Caco-2 (cell line): Measurements from ENCODE around the gene UXS1. TPM values are rescaled to one million over a fixed set of nuclear protein-coding genes. Genes with fewer than 3 reads are reported as not detected.
"Not testable (repeated sequence)": the region's sequence is repeated elsewhere in the genome, so short reads cannot be mapped to it uniquely, and the experiment has no call there.

Experiments used
- BruUV-seq: library from RNA; stranded (reverse); fragments of 400-500 nt; replicated peaks from 2 replicates; lab custom pipeline; 2021; lab: Mats Ljungman, UMichigan
- CTCF ChIA-PET: fragments of 300-600 bp; sonication (Branson Sonifier 250); formaldehyde crosslinking; loops from one replicate; lab custom pipeline; 2022; ENCODE audit warnings: antibody characterized with exemption; lab: Charles Lee
- POLR2A ChIA-PET: fragments of 300-600 bp; sonication (Branson Sonifier 250); formaldehyde crosslinking; loops from one replicate; lab custom pipeline; 2022; ENCODE audit warnings: antibody characterized with exemption; lab: Charles Lee
- DNase-seq, 2 experiments: peaks; one replicate each; pipeline versions ENCODE4 v3.0.0 to v3.0.0-alpha.2; 2020 to 2022
- H3K27me3 ChIP-seq: replicated peaks from 2 replicates; pipeline ENCODE4 v1.6.0; 2011; ENCODE audit warnings: low read length; ENCODE audit not compliant: control insufficient read depth, insufficient read depth
- H3K36me3 ChIP-seq: 2 replicates; pipeline ENCODE4 v1.5.1; 2011; ENCODE audit warnings: low read length; ENCODE audit not compliant: control insufficient read depth, insufficient read depth
- H3K4me1 ChIP-seq: fragments of 250-450 bp; sonication (Bioruptor Pico); 2 replicates; pipeline ENCODE4 v1.5.1; 2020; ENCODE audit warnings: mild to moderate bottlenecking
- H3K4me3 ChIP-seq: 2 replicates; pipeline ENCODE4 v1.5.1; 2011; ENCODE audit warnings: low read depth, mild to moderate bottlenecking, control low read depth, low read length
- H3K9me3 ChIP-seq: fragments of 250-450 bp; sonication (Bioruptor Pico); 2 replicates; pipeline ENCODE4 v1.5.1; 2020; ENCODE audit warnings: mild to moderate bottlenecking, moderate library complexity
- H3K27ac Mint-ChIP-seq: one replicate; pipeline ENCODE4 v1.8.0; 2022; ENCODE audit warnings: mixed read lengths; ENCODE audit not compliant: unreplicated experiment
- H3K27me3 Mint-ChIP-seq: one replicate; pipeline ENCODE4 v1.8.0; 2022; ENCODE audit warnings: mixed read lengths; ENCODE audit not compliant: insufficient read depth, unreplicated experiment
- H3K36me3 Mint-ChIP-seq: one replicate; pipeline ENCODE4 v1.8.0; 2022; ENCODE audit warnings: mild to moderate bottlenecking, mixed read lengths; ENCODE audit not compliant: insufficient read depth, unreplicated experiment
- H3K4me1 Mint-ChIP-seq: one replicate; pipeline ENCODE4 v1.8.0; 2022; ENCODE audit warnings: low read depth, mixed read lengths; ENCODE audit not compliant: unreplicated experiment
- H3K4me3 Mint-ChIP-seq: one replicate; pipeline ENCODE4 v1.8.0; 2022; ENCODE audit warnings: mild to moderate bottlenecking, moderate library complexity, mixed read lengths; ENCODE audit not compliant: unreplicated experiment
- H3K9me3 Mint-ChIP-seq: one replicate; pipeline ENCODE4 v1.8.0; 2022; ENCODE audit warnings: mixed read lengths; ENCODE audit not compliant: unreplicated experiment
- CTCF ChIP-seq, 2 experiments: fragments of 200-600 bp in 1 of 2; IDR thresholded peaks; 1 replicate in 1 of 2; 2 replicates in 1 of 2; pipeline versions ENCODE4 v1.5.1 to v1.8.0; 2011 to 2022; ENCODE audit warnings: antibody characterized with exemption in 1 of 2, control low read depth in 1 of 2, inconsistent platforms in 1 of 2, low read depth in 1 of 2, low read length in 1 of 2, mild to moderate bottlenecking in 1 of 2, moderate library complexity in 1 of 2; ENCODE audit not compliant: insufficient read depth in 1 of 2, severe bottlenecking in 1 of 2, unreplicated experiment in 1 of 2
- intact Hi-C: fragments of 100-400 bp; cut with micrococcal nuclease; formaldehyde crosslinking; loops from one replicate; pipeline ENCODE4 v1.10.0; 2022; ENCODE audit not compliant: unreplicated experiment
- total RNA-seq: library from RNA; stranded (reverse); gene quantifications from 2 replicates; pipeline ENCODE4 v1.2.3, GENCODE V29; 2022

Gene UXS1
- total RNA-seq, 1 experiment from 2014 or later, result 72.7 TPM

- H3K27ac Mint-ChIP-seq, result no peak overlapping the region
- H3K4me1 Mint-ChIP-seq, result no peaks in the 10 kb centered on the region
- BruUV-seq, result no TSS peak
- H3K4me1 ChIP-seq, result no peaks in the 10 kb centered on the region
- ChIA-PET POLR2A (no interaction called here), CTCF (no interaction called here)
- H3K4me3 ChIP-seq, result no peak overlapping the region
- H3K27me3 Mint-ChIP-seq, result no peaks in the 10 kb centered on the region
- no peaks in the 10 kb centered on the region for H3K36me3 ChIP-seq
- no peaks in the 10 kb centered on the region for H3K27me3 ChIP-seq
- DNase-seq, result no peak
- H3K36me3 Mint-ChIP-seq, result no peaks in the 10 kb centered on the region
- no peak overlapping the region for H3K4me3 Mint-ChIP-seq
- no peak for TF ChIP-seq CTCF (IDR thresholded peaks at IDR 0.05; ENCODE audit: insufficient read depth in 1 of 2, low read depth in 1 of 2, low read length in 1 of 2, severe bottlenecking in 1 of 2, unreplicated experiment in 1 of 2)
- intact Hi-C loops, result no loop called here
- H3K9me3 Mint-ChIP-seq, result no peaks in the 10 kb centered on the region
- H3K9me3 ChIP-seq, result no peaks in the 10 kb centered on the region
These were observed 25.7 kb upstream of the UXS1 start for GRCh38 chr2:106219813-106220212.

GRCh38 chr2:106219157-106219556 is 25.1 kb upstream of the UXS1 start:
- H3K4me3 Mint-ChIP-seq, intact Hi-C loops, H3K9me3 ChIP-seq, BruUV-seq, H3K9me3 Mint-ChIP-seq, H3K4me1 Mint-ChIP-seq, H3K36me3 ChIP-seq, H3K27ac Mint-ChIP-seq, POLR2A ChIA-PET, H3K4me1 ChIP-seq, CTCF ChIA-PET, DNase-seq, H3K27me3 Mint-ChIP-seq, H3K36me3 Mint-ChIP-seq, H3K4me3 ChIP-seq, H3K27me3 ChIP-seq: not testable (repeated sequence)

GRCh38 chr2:106208874-106209273 is 14.8 kb upstream of the UXS1 start:
- Mint-ChIP-seq H3K27me3 (no peaks in the 10 kb centered on the region), H3K27ac (no peak overlapping the region), H3K4me3 (no peak overlapping the region), H3K36me3 (no peaks in the 10 kb centered on the region), H3K4me1 (peaks cover 14% of the 10 kb centered on the region), H3K9me3 (peaks cover 10% of the 10 kb centered on the region)
- Histone ChIP-seq H3K36me3 (no peaks in the 10 kb centered on the region), H3K4me3 (no peak overlapping the region), H3K27me3 (no peaks in the 10 kb centered on the region), H3K9me3 (peaks cover 9% of the 10 kb centered on the region), H3K4me1 (peaks cover 4% of the 10 kb centered on the region; the same call in 1 of the 2 replicates)
- POLR2A ChIA-PET, result interaction anchor here (0.6 kb wide), 1 partner anchor 125 kb away, joined by 3 read pairs; no protein-coding TSS in a partner anchor
- no peak for TF ChIP-seq CTCF (IDR thresholded peaks at IDR 0.05; ENCODE audit: insufficient read depth in 1 of 2, low read depth in 1 of 2, low read length in 1 of 2, severe bottlenecking in 1 of 2, unreplicated experiment in 1 of 2)
- intact Hi-C loops, result no loop called here
- no peak for DNase-seq
- no TSS peak for BruUV-seq
- CTCF ChIA-PET, result no interaction called here

- Histone ChIP-seq H3K27me3 (no peaks in the 10 kb centered on the region), H3K9me3 (peaks cover 9% of the 10 kb centered on the region), H3K4me1 (peaks cover 4% of the 10 kb centered on the region; the same call in 1 of the 2 replicates), H3K36me3 (no peaks in the 10 kb centered on the region), H3K4me3 (no peak overlapping the region)
- Mint-ChIP-seq H3K36me3 (no peaks in the 10 kb centered on the region), H3K27me3 (no peaks in the 10 kb centered on the region), H3K4me3 (no peak overlapping the region), H3K27ac (no peak overlapping the region), H3K9me3 (peaks cover 10% of the 10 kb centered on the region), H3K4me1 (peaks cover 14% of the 10 kb centered on the region)
- ChIA-PET POLR2A (no interaction called here), CTCF (no interaction called here)
- TF ChIP-seq CTCF (IDR thresholded peaks at IDR 0.05; ENCODE audit: insufficient read depth in 1 of 2, low read depth in 1 of 2, low read length in 1 of 2, severe bottlenecking in 1 of 2, unreplicated experiment in 1 of 2), result no peak
- BruUV-seq, result no TSS peak
- intact Hi-C loops, result no loop called here
- no peak for DNase-seq
These were observed 14.3 kb upstream of the UXS1 start for GRCh38 chr2:106208399-106208798.
